GM23248 (cell line): ENCODE results near the gene CMIP. TPM values are rescaled to one million over a fixed set of nuclear protein-coding genes. Genes with fewer than 3 reads are reported as not detected.
A peak's percentile ranks its signal among the peaks of the same experiment; 100 is the strongest.

Source experiments
- DNase-seq: peaks from one replicate; pipeline ENCODE4 v3.0.0-alpha.2; 2015
- H2AFZ ChIP-seq: fragments of 200-600 bp; sonication (generic); 2 replicates; pipeline ENCODE4 v1.6.1; 2016; ENCODE audit warnings: antibody characterized with exemption
- H3F3A ChIP-seq: fragments of 200-600 bp; sonication (generic); 2 replicates; pipeline ENCODE4 v1.6.1; 2016; ENCODE audit warnings: mild to moderate bottlenecking, antibody characterized with exemption, mixed run types; ENCODE audit not compliant: insufficient read depth
- H3K27ac ChIP-seq: fragments of 200-600 bp; sonication (generic); 2 replicates; pipeline ENCODE4 v1.5.1; 2016; ENCODE audit warnings: mild to moderate bottlenecking
- H3K27me3 ChIP-seq: fragments of 200-600 bp; sonication (generic); replicated peaks from 2 replicates; pipeline ENCODE4 v1.6.1; 2016; ENCODE audit warnings: mild to moderate bottlenecking; ENCODE audit not compliant: insufficient read depth
- H3K36me3 ChIP-seq: fragments of 200-600 bp; sonication (generic); 2 replicates; pipeline ENCODE4 v1.6.1; 2016; ENCODE audit warnings: low read depth, mild to moderate bottlenecking
- H3K4me1 ChIP-seq: fragments of 200-600 bp; sonication (generic); 2 replicates; pipeline ENCODE4 v1.6.1; 2016; ENCODE audit warnings: mild to moderate bottlenecking; ENCODE audit not compliant: insufficient read depth
- H3K4me2 ChIP-seq: fragments of 200-600 bp; sonication (generic); one replicate; pipeline ENCODE4 v1.6.1; 2016; ENCODE audit warnings: mild to moderate bottlenecking; ENCODE audit not compliant: unreplicated experiment
- H3K4me3 ChIP-seq: fragments of 200-600 bp; sonication (generic); 2 replicates; pipeline ENCODE4 v1.5.1; 2016; ENCODE audit warnings: mild to moderate bottlenecking
- H3K79me2 ChIP-seq: fragments of 200-600 bp; sonication (generic); 2 replicates; pipeline ENCODE4 v1.6.1; 2016; ENCODE audit warnings: mild to moderate bottlenecking; ENCODE audit not compliant: insufficient read depth
- H3K9ac ChIP-seq: fragments of 200-600 bp; sonication (generic); 2 replicates; pipeline ENCODE4 v1.6.1; 2016; ENCODE audit warnings: mild to moderate bottlenecking
- H3K9me2 ChIP-seq: fragments of 200-600 bp; sonication (generic); 2 replicates; pipeline ENCODE4 v1.6.1; 2016; ENCODE audit warnings: mixed run types, mild to moderate bottlenecking, moderate library complexity; ENCODE audit not compliant: insufficient read depth
- H3K9me3 ChIP-seq: fragments of 200-600 bp; sonication (generic); one replicate; pipeline ENCODE4 v1.6.1; 2017; ENCODE audit warnings: low read depth
- H4K20me1 ChIP-seq: fragments of 200-600 bp; sonication (generic); 2 replicates; pipeline ENCODE4 v1.6.0; 2016; ENCODE audit not compliant: insufficient read depth
- EZH2 ChIP-seq: fragments of 200-600 bp; sonication (generic); IDR thresholded peaks from 2 replicates; pipeline ENCODE4 v1.6.1; 2018; ENCODE audit warnings: antibody characterized with exemption, mild to moderate bottlenecking; ENCODE audit not compliant: insufficient read depth, poor library complexity, severe bottlenecking
- EZH2phosphoT487 ChIP-seq: fragments of 200-600 bp; sonication (generic); IDR thresholded peaks from 2 replicates; pipeline ENCODE4 v1.6.1; 2018; ENCODE audit warnings: antibody characterized with exemption, moderate library complexity, mild to moderate bottlenecking, low read depth; ENCODE audit not compliant: insufficient read depth
- WGBS, 2 experiments: methylation state at CpG; one replicate each; pipeline ENCODE4 v1.1.6; 2015 to 2017; ENCODE audit warnings: low lambda C conversion rate in 2 of 2, low coverage in 1 of 2; ENCODE audit errors: missing lambda C conversion rate in 2 of 2; 5-methylcytosine and 5-hydroxymethylcytosine counted together
- in situ Hi-C: fragments of 300-500 bp; cut with MboI; formaldehyde crosslinking; loops from 2 replicates; pipeline ENCODE4 v1.15.0; 2020
- polyA plus RNA-seq: library from polyadenylated mRNA; unstranded; fragments of >200 nt; fragmentation: Nextera tagmentation; extraction: Ambion mirVana; gene quantifications from 2 replicates; pipeline ENCODE4 v1.2.1, GENCODE V29; 2016
- total RNA-seq: library from RNA; depleted of rRNA; stranded (reverse); fragments of >200 nt; shearing (Covaris generic); gene quantifications from 2 replicates; pipeline ENCODE4 v1.2.3, GENCODE V29; 2014

CMIP gene
- total and polyA plus RNA-seq, 2 experiments from 2014 or later: 1.5 to 9.5 TPM

GRCh38 chr16:81627024-81627423, 182.4 kb downstream of the CMIP start:
- peak; percentile 56 for DNase-seq
- H3K9ac ChIP-seq: no peak overlapping the region
- no peak overlapping the region for H3K27ac ChIP-seq
- H3K9me2 ChIP-seq: no peaks in the 10 kb centered on the region
- no peak overlapping the region for H3K4me3 ChIP-seq
- no peaks in the 10 kb centered on the region for H3K9me3 ChIP-seq
- 94 to 98% methylated on average over 6 of the region's 6 CpGs for WGBS, 2 experiments
- no peak overlapping the region for H2AFZ ChIP-seq
- no peaks in the 10 kb centered on the region for H3F3A ChIP-seq
- peaks cover 9% of the 10 kb centered on the region; the same call in 1 of the 2 replicates for H3K4me1 ChIP-seq
- peaks cover 5% of the 10 kb centered on the region; the same call in 1 of the 2 replicates for H3K79me2 ChIP-seq
- no peaks in the 10 kb centered on the region for H3K27me3 ChIP-seq
- no peak overlapping the region for H3K4me2 ChIP-seq
- TF ChIP-seq EZH2phosphoT487 (no peak), EZH2 (no peak)
- in situ Hi-C loops: no loop called here
- H3K36me3 ChIP-seq: no peaks in the 10 kb centered on the region
- no peaks in the 10 kb centered on the region for H4K20me1 ChIP-seq

- H3K4me3 ChIP-seq: no peak overlapping the region
- in situ Hi-C loops: no loop called here
- no peak for TF ChIP-seq EZH2
- no peak for TF ChIP-seq EZH2phosphoT487
Measured at GRCh38 chr16:81627729-81628244, 183.2 kb downstream of the CMIP start.

GRCh38 chr16:81629034-81629802, 184.6 kb downstream of the CMIP start:
- H3K27ac ChIP-seq: no peak overlapping the region
- no peaks in the 10 kb centered on the region for H4K20me1 ChIP-seq
- 94 to 97% methylated on average over 26 of the region's 26 CpGs for WGBS, 2 experiments
- in situ Hi-C loops: no loop called here
- H3F3A ChIP-seq: no peaks in the 10 kb centered on the region
- peaks cover 9% of the 10 kb centered on the region; the same call in 1 of the 2 replicates for H3K4me1 ChIP-seq
- peaks cover 5% of the 10 kb centered on the region; the same call in 1 of the 2 replicates for H3K79me2 ChIP-seq
- DNase-seq: no peak
- no peak overlapping the region for H3K4me2 ChIP-seq
- H3K9me3 ChIP-seq: no peaks in the 10 kb centered on the region
- no peaks in the 10 kb centered on the region for H3K27me3 ChIP-seq
- no peaks in the 10 kb centered on the region for H3K36me3 ChIP-seq
- H3K9ac ChIP-seq: no peak overlapping the region
- TF ChIP-seq EZH2 (no peak), EZH2phosphoT487 (no peak)
- no peak overlapping the region for H3K4me3 ChIP-seq
- H2AFZ ChIP-seq: no peak overlapping the region
- no peaks in the 10 kb centered on the region for H3K9me2 ChIP-seq

More at GRCh38 chr16:81627729-81628244, 183.2 kb downstream of the CMIP start:
- Histone ChIP-seq H2AFZ (no peak overlapping the region), H3K9me2 (no peaks in the 10 kb centered on the region), H3K9ac (no peak overlapping the region), H4K20me1 (no peaks in the 10 kb centered on the region), H3K79me2 (peaks cover 5% of the 10 kb centered on the region; the same call in 1 of the 2 replicates), H3K4me1 (peaks cover 9% of the 10 kb centered on the region; the same call in 1 of the 2 replicates), H3K4me2 (no peak overlapping the region), H3F3A (no peaks in the 10 kb centered on the region), H3K36me3 (no peaks in the 10 kb centered on the region), H3K27me3 (no peaks in the 10 kb centered on the region), H3K27ac (no peak overlapping the region), H3K9me3 (no peaks in the 10 kb centered on the region)
- no peak for DNase-seq
- WGBS, 2 experiments: 97 to 99% methylated on average over 12 of the region's 12 CpGs

GRCh38 chr16:81629896-81630634, 185.5 kb downstream of the CMIP start:
- Histone ChIP-seq H3K9me3 (no peaks in the 10 kb centered on the region), H3K4me1 (peaks cover 7% of the 10 kb centered on the region; the same call in 1 of the 2 replicates), H2AFZ (no peak overlapping the region), H3K27ac (no peak overlapping the region), H3K27me3 (no peaks in the 10 kb centered on the region), H3K9me2 (no peaks in the 10 kb centered on the region), H4K20me1 (no peaks in the 10 kb centered on the region), H3K36me3 (no peaks in the 10 kb centered on the region), H3K4me3 (no peak overlapping the region), H3K79me2 (peaks cover 5% of the 10 kb centered on the region; the same call in 1 of the 2 replicates), H3K9ac (no peak overlapping the region), H3F3A (no peaks in the 10 kb centered on the region), H3K4me2 (no peak overlapping the region)
- 95 to 96% methylated on average over 18 of the region's 18 CpGs for WGBS, 2 experiments
- in situ Hi-C loops: no loop called here
- no peak for TF ChIP-seq EZH2phosphoT487
- no peak for TF ChIP-seq EZH2
- DNase-seq: no peak
